ENCODE measurements around the gene JARID2. TPM values are rescaled to one million over a fixed set of nuclear protein-coding genes. Genes with fewer than 3 reads are reported as not detected.

The JARID2 gene
- total and polyA plus RNA-seq, 9 of the 15 experiments (the other 6 are each of a cell fraction or from before 2014, with no cell fraction given) = 5.0 to 29.0 (median 15.6) TPM

GRCh38 chr6:15246217-15246665 is 372 bp downstream of the JARID2 start (continued):
- TF ChIP-seq RREB1 (CRISPR knock-in tag; IDR thresholded peaks at IDR 0.05) (no peak), TCF15 (CRISPR knock-in tag; IDR thresholded peaks at IDR 0.05) (no peak), ZNF3 (CRISPR knock-in tag; IDR thresholded peaks at IDR 0.05) (no peak), ZNF232 (CRISPR knock-in tag; IDR thresholded peaks at IDR 0.05) (no peak), KHSRP (IDR thresholded peaks at IDR 0.05) (peak; percentile 47; the same call in 1 of the 2 replicates), STAT6 (CRISPR knock-in tag; IDR thresholded peaks at IDR 0.05) (no peak), THRB (CRISPR knock-in tag; conservative IDR thresholded peaks at IDR 0.05) (no peak), TFAM (CRISPR knock-in tag; conservative IDR thresholded peaks at IDR 0.05) (no peak), MYBL2 (IDR thresholded peaks at IDR 0.05; ENCODE audit: low read depth) (no peak), MYBL2 (CRISPR knock-in tag; IDR thresholded peaks at IDR 0.05; ENCODE audit: borderline replicate concordance) (no peak), ZNF324 (CRISPR knock-in tag; IDR thresholded peaks at IDR 0.05) (no peak), SMARCB1 (IDR thresholded peaks at IDR 0.05; ENCODE audit: insufficient read length, low read depth) (no peak), E2F6 (IDR thresholded peaks at IDR 0.05; ENCODE audit: borderline replicate concordance in 1 of 2, extremely low read depth in 1 of 2, insufficient read depth in 1 of 2, insufficient read length in 1 of 2, low read depth in 1 of 2, low read length in 1 of 2, poor library complexity in 1 of 2, severe bottlenecking in 1 of 2) (no peak), GATAD2A (IDR thresholded peaks at IDR 0.05) (no peak), CHD4 (IDR thresholded peaks at IDR 0.05; ENCODE audit: insufficient read depth, insufficient replicate concordance, low read depth, low read length, poor library complexity, severe bottlenecking) (no peak), ARID2 (IDR thresholded peaks at IDR 0.05) (0 out of 2 replicates have a peak, but pooled peaks have one; percentile 37)

Measured in K562 (cell line).